Femur (tissue), 1 donor: ENCODE data around the gene CHRNA4.

Source experiments
- DNase-seq: peaks from one replicate; pipeline ENCODE4 v3.0.0-alpha.2; 2017

Gene CHRNA4

GRCh38 chr20:63331741-63332400 is 29.3 kb downstream of the CHRNA4 start:
- DNase-seq, result no peak

- DNase-seq, result no peak
Measured at GRCh38 chr20:63330940-63331339, 30.2 kb downstream of the CHRNA4 start.

GRCh38 chr20:63330084-63330760 is 30.9 kb downstream of the CHRNA4 start:
- no peak for DNase-seq

- DNase-seq, result no peak
Measured at GRCh38 chr20:63329331-63330083, 31.6 kb downstream of the CHRNA4 start.

GRCh38 chr20:63328718-63329275 is 32.4 kb downstream of the CHRNA4 start:
- no peak for DNase-seq

GRCh38 chr20:63328026-63328700 is 33.0 kb downstream of the CHRNA4 start:
- DNase-seq, result no peak

GRCh38 chr20:63327231-63327745 is 33.9 kb downstream of the CHRNA4 start:
- DNase-seq, result no peak

- no peak for DNase-seq
Measured at GRCh38 chr20:63326314-63327230, 34.6 kb downstream of the CHRNA4 start.

- DNase-seq, result no peak
Measured at GRCh38 chr20:63325554-63326313, 35.4 kb downstream of the CHRNA4 start.

- DNase-seq, result no peak
Measured at GRCh38 chr20:63325021-63325471, 36.1 kb downstream of the CHRNA4 start.

- DNase-seq, result no peak
Measured at GRCh38 chr20:63323357-63323981, 37.7 kb downstream of the CHRNA4 start.

- no peak for DNase-seq
Measured at GRCh38 chr20:63322933-63323273, 38.2 kb downstream of the CHRNA4 start.

- no peak for DNase-seq
Measured at GRCh38 chr20:63322146-63322932, 38.8 kb downstream of the CHRNA4 start.

- DNase-seq, result peak; percentile 79
Measured at GRCh38 chr20:63321148-63321831, 39.9 kb downstream of the CHRNA4 start.

GRCh38 chr20:63320616-63321147 is 40.5 kb downstream of the CHRNA4 start:
- DNase-seq, result no peak

- DNase-seq, result no peak
Measured at GRCh38 chr20:63320041-63320511, 41.1 kb downstream of the CHRNA4 start.

GRCh38 chr20:63319164-63320040 is 41.7 kb downstream of the CHRNA4 start:
- no peak for DNase-seq
